ENCODE measurements around the gene MAPK13.
"Not testable (repeated sequence)": the region's sequence is repeated elsewhere in the genome, so short reads cannot be mapped to it uniquely, and the experiment has no call there.

Gene MAPK13

GRCh38 chr6:36129941-36130666 is at the start of gene MAPK13:
MAPK13 (plus strand) TSS chr6:36130513; CDS start chr6:36130583, 70 bp downstream.
- in situ Hi-C loops (cut with MboI; ENCODE audit: low pct_unique_long_range_greater_than_20kb, low sequenced_read_pairs, unreplicated experiment) = loop anchor here (10.0 kb wide), 1 partner anchor 215 kb away; no protein-coding TSS in a partner anchor
- DNase-seq (ENCODE audit: low spot score) = peak; percentile 67
- TF ChIP-seq CTCF (IDR thresholded peaks at IDR 0.05; ENCODE audit: extremely low read depth, insufficient read depth, missing control alignments) = no peak

GRCh38 chr6:36082318-36082717 is 48.0 kb upstream of the MAPK13 start:
- in situ Hi-C loops (cut with MboI; ENCODE audit: low pct_unique_long_range_greater_than_20kb, low sequenced_read_pairs, unreplicated experiment) = loop anchor here (10.0 kb wide), 1 partner anchor 48 kb away; no protein-coding TSS in a partner anchor
- TF ChIP-seq CTCF (IDR thresholded peaks at IDR 0.05; ENCODE audit: extremely low read depth, insufficient read depth, missing control alignments) = no peak
- no peak for DNase-seq (ENCODE audit: low spot score)

GRCh38 chr6:36083446-36083845 is 46.9 kb upstream of the MAPK13 start:
- in situ Hi-C loops (cut with MboI; ENCODE audit: low pct_unique_long_range_greater_than_20kb, low sequenced_read_pairs, unreplicated experiment) = loop anchor here (10.0 kb wide), 1 partner anchor 49 kb away; no protein-coding TSS in a partner anchor
- no peak for TF ChIP-seq CTCF (IDR thresholded peaks at IDR 0.05; ENCODE audit: extremely low read depth, insufficient read depth, missing control alignments)
- no peak for DNase-seq (ENCODE audit: low spot score)

GRCh38 chr6:36088204-36088603 is 42.1 kb upstream of the MAPK13 start:
- DNase-seq (ENCODE audit: low spot score) = not testable (repeated sequence)
- in situ Hi-C loops (cut with MboI; ENCODE audit: low pct_unique_long_range_greater_than_20kb, low sequenced_read_pairs, unreplicated experiment) = loop anchor here (10.0 kb wide), 1 partner anchor 53 kb away; no protein-coding TSS in a partner anchor

- in situ Hi-C loops (cut with MboI; ENCODE audit: low pct_unique_long_range_greater_than_20kb, low sequenced_read_pairs, unreplicated experiment) = loop anchor here (10.0 kb wide), 1 partner anchor 54 kb away; no protein-coding TSS in a partner anchor
- no peak for DNase-seq (ENCODE audit: low spot score)
- TF ChIP-seq CTCF (IDR thresholded peaks at IDR 0.05; ENCODE audit: extremely low read depth, insufficient read depth, missing control alignments) = no peak
Observed at GRCh38 chr6:36089048-36089447, 41.3 kb upstream of the MAPK13 start.

GRCh38 chr6:36094238-36094637 is 36.1 kb upstream of the MAPK13 start:
- in situ Hi-C loops (cut with MboI; ENCODE audit: low pct_unique_long_range_greater_than_20kb, low sequenced_read_pairs, unreplicated experiment) = no loop called here
- DNase-seq (ENCODE audit: low spot score) = no peak
- no peak for TF ChIP-seq CTCF (IDR thresholded peaks at IDR 0.05; ENCODE audit: extremely low read depth, insufficient read depth, missing control alignments)

- TF ChIP-seq CTCF (IDR thresholded peaks at IDR 0.05; ENCODE audit: extremely low read depth, insufficient read depth, missing control alignments) = peak; percentile 98
- in situ Hi-C loops (cut with MboI; ENCODE audit: low pct_unique_long_range_greater_than_20kb, low sequenced_read_pairs, unreplicated experiment) = no loop called here
- peak; percentile 59 for DNase-seq (ENCODE audit: low spot score)
Observed at GRCh38 chr6:36094753-36095496, 35.4 kb upstream of the MAPK13 start.

All from GM13977 (cell line).